Suprapubic skin (tissue), 4 donors: ENCODE measurements around the gene CPNE5. TPM values are rescaled to one million over a fixed set of nuclear protein-coding genes. Genes with fewer than 3 reads are reported as not detected.

Experiments used
- DNase-seq, 2 donors: peaks; one replicate each; pipeline ENCODE4 v3.0.0-alpha.2; 2019; ENCODE audit warnings: low spot score in 2 of 2
- H3K27ac ChIP-seq: fragments of 200-600 bp; sonication (generic); one replicate; pipeline ENCODE4 v1.5.1; 2019
- H3K27me3 ChIP-seq: fragments of 200-600 bp; sonication (generic); one replicate; pipeline ENCODE4 v1.5.1; 2019
- H3K36me3 ChIP-seq: fragments of 200-600 bp; sonication (generic); one replicate; pipeline ENCODE4 v1.5.1; 2019
- H3K4me1 ChIP-seq: fragments of 200-600 bp; sonication (generic); one replicate; pipeline ENCODE4 v1.5.1; 2019
- H3K4me3 ChIP-seq: fragments of 200-600 bp; sonication (generic); one replicate; pipeline ENCODE4 v1.5.1; 2019; ENCODE audit warnings: mild to moderate bottlenecking
- H3K9me3 ChIP-seq: fragments of 200-600 bp; sonication (generic); one replicate; pipeline ENCODE4 v1.5.1; 2019
- CTCF ChIP-seq, 2 donors: fragments of 200-600 bp in 1 of 2; fragments of 450-650 bp in 1 of 2; sonication (generic) in 1 of 2; IDR thresholded peaks; one replicate each; pipeline ENCODE4 v1.5.1; 2016 to 2019; ENCODE audit warnings: antibody characterized with exemption in 2 of 2, mild to moderate bottlenecking in 1 of 2, moderate library complexity in 1 of 2
- EP300 ChIP-seq: sonication (generic); formaldehyde crosslinking; IDR thresholded peaks from one replicate; pipeline ENCODE4 v1.6.1; 2017; ENCODE audit warnings: antibody characterized with exemption
- POLR2A ChIP-seq, 2 donors: fragments of 450-650 bp; IDR thresholded peaks; one replicate each; pipeline ENCODE4 v1.6.1; 2017; ENCODE audit warnings: antibody characterized with exemption in 2 of 2, mild to moderate bottlenecking in 2 of 2, moderate library complexity in 2 of 2
- POLR2AphosphoS5 ChIP-seq, 3 donors: sonication (generic); formaldehyde crosslinking; IDR thresholded peaks; one replicate each; pipeline ENCODE4 v1.6.1; 2017; ENCODE audit warnings: antibody characterized with exemption in 3 of 3
- WGBS: methylation state at CpG from one replicate; pipeline ENCODE4 v1.1.5; 2018; 5-methylcytosine and 5-hydroxymethylcytosine counted together
- total RNA-seq, 4 donors: library from RNA; depleted of rRNA; stranded (reverse); fragments of >200 nt; gene quantifications; one replicate each; pipeline ENCODE4 v1.1.0, GENCODE V29; 2016

Gene CPNE5
- total RNA-seq, 4 donors from 2014 or later = 0.48 to 1.2 (median 0.90) TPM

GRCh38 chr6:36884610-36885009 is 45.4 kb upstream of the CPNE5 start:
- Histone ChIP-seq H3K27ac (no peak overlapping the region), H3K4me3 (no peak overlapping the region), H3K36me3 (no peaks in the 10 kb centered on the region), H3K27me3 (no peaks in the 10 kb centered on the region), H3K4me1 (peaks cover 22% of the 10 kb centered on the region), H3K9me3 (no peaks in the 10 kb centered on the region)
- WGBS = 95% methylated on average over 3 of the region's 3 CpGs
- no peak for TF ChIP-seq CTCF (IDR thresholded peaks at IDR 0.05)
- TF ChIP-seq POLR2A (IDR thresholded peaks at IDR 0.05) = no peak
- no peak for TF ChIP-seq EP300
- no peak for TF ChIP-seq POLR2AphosphoS5 (IDR thresholded peaks at IDR 0.05)
- no peak for DNase-seq

- Histone ChIP-seq H3K4me3 (peak overlapping the region; percentile 98), H3K9me3 (no peaks in the 10 kb centered on the region), H3K4me1 (peaks cover 18% of the 10 kb centered on the region), H3K27ac (peak overlapping the region; percentile 90), H3K36me3 (no peaks in the 10 kb centered on the region), H3K27me3 (peaks cover 4% of the 10 kb centered on the region)
- no peak for DNase-seq
- WGBS = 42% methylated on average over 6 of the region's 6 CpGs
- no peak for TF ChIP-seq POLR2A (IDR thresholded peaks at IDR 0.05)
- no peak for TF ChIP-seq POLR2AphosphoS5 (IDR thresholded peaks at IDR 0.05)
- no peak for TF ChIP-seq CTCF (IDR thresholded peaks at IDR 0.05)
- TF ChIP-seq EP300 = no peak
Observed at GRCh38 chr6:36875250-36875633, 36.0 kb upstream of the CPNE5 start.

- TF ChIP-seq EP300 (no peak), CTCF (IDR thresholded peaks at IDR 0.05) (no peak), POLR2A (IDR thresholded peaks at IDR 0.05) (no peak), POLR2AphosphoS5 (IDR thresholded peaks at IDR 0.05) (peak in 2 of 3 donors; percentile 63 to 72)
- peak within 1 kb of the TSS; percentile 98 for H3K4me3 ChIP-seq
- no peaks in the 10 kb centered on the region for H3K9me3 ChIP-seq
- no peaks in the 10 kb centered on the region for H3K36me3 ChIP-seq
- peak within 1 kb of the TSS; percentile 90 for H3K27ac ChIP-seq
- H3K4me1 ChIP-seq = peaks cover 18% of the 10 kb centered on the region
- under 1% methylated on average over 53 of the region's 54 CpGs for WGBS
- DNase-seq = peak; percentile 92 to 94
- H3K27me3 ChIP-seq = peaks cover 4% of the 10 kb centered on the region
Observed at GRCh38 chr6:36874443-36875249, 35.4 kb upstream of the CPNE5 start, which contains the start of gene PPIL1. Gene PPIL1 (minus strand): TSS chr6:36874803. CDS start chr6:36874772, 31 bp downstream.

GRCh38 chr6:36873612-36874442 is 34.6 kb upstream of the CPNE5 start:
- Histone ChIP-seq H3K27ac (peak overlapping the region; percentile 90), H3K36me3 (no peaks in the 10 kb centered on the region), H3K27me3 (peaks cover 3% of the 10 kb centered on the region), H3K4me1 (peaks cover 18% of the 10 kb centered on the region), H3K9me3 (no peaks in the 10 kb centered on the region), H3K4me3 (peak overlapping the region; percentile 98)
- DNase-seq = no peak
- WGBS = 10% methylated on average over 11 of the region's 11 CpGs
- TF ChIP-seq POLR2A (IDR thresholded peaks at IDR 0.05) (no peak), EP300 (no peak), POLR2AphosphoS5 (IDR thresholded peaks at IDR 0.05) (no peak), CTCF (IDR thresholded peaks at IDR 0.05) (no peak)

GRCh38 chr6:36873115-36873514 is 33.9 kb upstream of the CPNE5 start:
- no peak for DNase-seq
- H3K36me3 ChIP-seq = no peaks in the 10 kb centered on the region
- no peaks in the 10 kb centered on the region for H3K27me3 ChIP-seq
- peaks cover 18% of the 10 kb centered on the region for H3K4me1 ChIP-seq
- no peaks in the 10 kb centered on the region for H3K9me3 ChIP-seq
- WGBS = 95% methylated on average over 1 of the region's 1 CpG
- H3K4me3 ChIP-seq = no peak overlapping the region
- TF ChIP-seq CTCF (IDR thresholded peaks at IDR 0.05) (no peak), EP300 (no peak), POLR2AphosphoS5 (IDR thresholded peaks at IDR 0.05) (no peak), POLR2A (IDR thresholded peaks at IDR 0.05) (no peak)
- no peak overlapping the region for H3K27ac ChIP-seq
